Measurements from ENCODE around the gene DOCK8. TPM values are rescaled to one million over a fixed set of nuclear protein-coding genes. Genes with fewer than 3 reads are reported as not detected.

DOCK8 gene
- total RNA-seq, 1 experiment from 2014 or later: 0.37 TPM

- RAD21 ChIA-PET (ENCODE audit: low non-redundant PET in 1 of 2, low total read pairs in 2 of 2, uncharacterized antibody in 2 of 2, unreplicated experiment in 2 of 2): no interaction called here
- Histone ChIP-seq H3K4me1 (ENCODE audit: control insufficient read depth in 1 of 2, insufficient read depth in 2 of 2, low read length in 2 of 2) (no peaks in the 10 kb centered on the region), H2AFZ (ENCODE audit: low read depth, low read length, poor library complexity, severe bottlenecking) (no peak overlapping the region), H3K27ac (ENCODE audit: low read depth, low read length) (no peak overlapping the region), H4K20me1 (ENCODE audit: insufficient read depth) (no peaks in the 10 kb centered on the region), H3K9ac (ENCODE audit: low read length) (no peak overlapping the region), H3K27me3 (ENCODE audit: insufficient read depth, low read length) (no peaks in the 10 kb centered on the region), H3K79me2 (ENCODE audit: insufficient read depth, low read length) (no peaks in the 10 kb centered on the region), H3K4me3 (replicated peaks in 1 of 2; ENCODE audit: low read depth in 1 of 2, low read length in 2 of 2) (no peak overlapping the region), H3K36me3 (ENCODE audit: control insufficient read depth in 1 of 2, insufficient read depth in 2 of 2, low read length in 2 of 2) (no peaks in the 10 kb centered on the region), H3K4me2 (ENCODE audit: low read length) (no peak overlapping the region), H3K9me3 (ENCODE audit: control insufficient read depth in 1 of 2, insufficient read depth in 1 of 2, low read depth in 1 of 2, low read length in 2 of 2) (no peaks in the 10 kb centered on the region), H3K9me2 (ENCODE audit: insufficient read depth) (no peaks in the 10 kb centered on the region)
- intact Hi-C loops (cut with micrococcal nuclease): no loop called here
- POLR2A ChIA-PET: no interaction called here
- CTCF ChIA-PET: no interaction called here
- no TSS peak for BruUV-seq (replicated peaks)
- no peak for DNase-seq (ENCODE audit: low read depth, low spot score)
- ATAC-seq: no peak
- TF ChIP-seq SRF (IDR thresholded peaks at IDR 0.05; ENCODE audit: low read depth) (no peak), RAD21 (IDR thresholded peaks at IDR 0.05; ENCODE audit: low read depth) (no peak), ZFX (IDR thresholded peaks at IDR 0.05) (no peak), REST (IDR thresholded peaks at IDR 0.05; ENCODE audit: low read depth) (no peak), ELF1 (IDR thresholded peaks at IDR 0.05; ENCODE audit: borderline replicate concordance, low read depth) (no peak), CEBPB (IDR thresholded peaks at IDR 0.05; ENCODE audit: low read depth) (no peak), TCF7L2 (IDR thresholded peaks at IDR 0.05; ENCODE audit: borderline replicate concordance, extremely low read depth, insufficient read depth, insufficient read length) (no peak), EGR1 (IDR thresholded peaks at IDR 0.05; ENCODE audit: low read depth) (no peak), CBX3 (IDR thresholded peaks at IDR 0.05; ENCODE audit: low read depth) (no peak), SP1 (IDR thresholded peaks at IDR 0.05; ENCODE audit: low read depth) (no peak), FOSL1 (IDR thresholded peaks at IDR 0.05; ENCODE audit: low read depth) (no peak), POLR2AphosphoS5 (IDR thresholded peaks at IDR 0.05; ENCODE audit: low read depth, low read length) (no peak), SIN3A (IDR thresholded peaks at IDR 0.05; ENCODE audit: low read depth) (no peak), POLR2A (IDR thresholded peaks at IDR 0.05; ENCODE audit: borderline replicate concordance, extremely low read depth, insufficient read depth, insufficient read length) (no peak)
- TF ChIP-seq, protein P1, sequence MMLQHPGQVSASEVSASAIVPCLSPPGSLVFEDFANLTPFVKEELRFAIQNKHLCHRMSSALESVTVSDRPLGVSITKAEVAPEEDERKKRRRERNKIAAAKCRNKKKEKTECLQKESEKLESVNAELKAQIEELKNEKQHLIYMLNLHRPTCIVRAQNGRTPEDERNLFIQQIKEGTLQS (IDR thresholded peaks at IDR 0.05): no peak
These were observed 212.3 kb downstream of the DOCK8 start for GRCh38 chr9:426976-427375.

Measured in HCT116 (cell line).